Liver (tissue), 3 donors: ENCODE results near the gene CDKN1A.

ENCODE experiments used
- GABPA ChIP-seq, 2 donors: IDR thresholded peaks in 1 of 2; conservative IDR thresholded peaks in 1 of 2; 2 replicates each; pipeline ENCODE4 v1.6.1; 2016; ENCODE audit warnings: antibody characterized with exemption in 2 of 2, mild to moderate bottlenecking in 1 of 2, moderate library complexity in 1 of 2
- HNF4A ChIP-seq, 2 donors: conservative IDR thresholded peaks; 2 replicates each; pipeline ENCODE4 v1.6.1; 2016; ENCODE audit warnings: antibody characterized with exemption in 2 of 2, mild to moderate bottlenecking in 2 of 2
- HNF4G ChIP-seq: IDR thresholded peaks from 2 replicates; pipeline ENCODE4 v1.6.1; 2016; ENCODE audit warnings: antibody characterized with exemption
- RAD21 ChIP-seq, 2 donors: IDR thresholded peaks; 2 replicates each; pipeline ENCODE4 v1.6.1; 2016; ENCODE audit warnings: antibody characterized with exemption in 2 of 2, mild to moderate bottlenecking in 2 of 2
- RXRA ChIP-seq, 2 donors: IDR thresholded peaks; 2 replicates each; pipeline ENCODE4 v1.6.1; 2017 to 2018; ENCODE audit warnings: antibody characterized with exemption in 2 of 2, mild to moderate bottlenecking in 1 of 2
- SP1 ChIP-seq: IDR thresholded peaks from 2 replicates; pipeline ENCODE4 v1.6.1; 2018; ENCODE audit warnings: antibody characterized with exemption, mild to moderate bottlenecking
- TAF1 ChIP-seq: conservative IDR thresholded peaks from 2 replicates; pipeline ENCODE4 v1.6.1; 2016; ENCODE audit warnings: antibody characterized with exemption, mild to moderate bottlenecking
- TF ChIP-seq, protein P1 (sequence below): fragments of 150-350 bp; IDR thresholded peaks from 2 replicates; pipeline ENCODE4 v1.5.1; 2017; ENCODE audit warnings: improper control_type of control experiment, low read depth, low read length; ENCODE audit not compliant: missing input control
- TF ChIP-seq, protein P2 (sequence below): IDR thresholded peaks from 2 replicates; pipeline ENCODE4 v1.6.1; 2016; ENCODE audit warnings: antibody characterized with exemption
- TF ChIP-seq, protein P3 (sequence below): IDR thresholded peaks from 2 replicates; pipeline ENCODE4 v1.6.1; 2016; ENCODE audit warnings: antibody characterized with exemption, mild to moderate bottlenecking
- donor health status: healthy.
- donor health status: healthy.

DNA sequence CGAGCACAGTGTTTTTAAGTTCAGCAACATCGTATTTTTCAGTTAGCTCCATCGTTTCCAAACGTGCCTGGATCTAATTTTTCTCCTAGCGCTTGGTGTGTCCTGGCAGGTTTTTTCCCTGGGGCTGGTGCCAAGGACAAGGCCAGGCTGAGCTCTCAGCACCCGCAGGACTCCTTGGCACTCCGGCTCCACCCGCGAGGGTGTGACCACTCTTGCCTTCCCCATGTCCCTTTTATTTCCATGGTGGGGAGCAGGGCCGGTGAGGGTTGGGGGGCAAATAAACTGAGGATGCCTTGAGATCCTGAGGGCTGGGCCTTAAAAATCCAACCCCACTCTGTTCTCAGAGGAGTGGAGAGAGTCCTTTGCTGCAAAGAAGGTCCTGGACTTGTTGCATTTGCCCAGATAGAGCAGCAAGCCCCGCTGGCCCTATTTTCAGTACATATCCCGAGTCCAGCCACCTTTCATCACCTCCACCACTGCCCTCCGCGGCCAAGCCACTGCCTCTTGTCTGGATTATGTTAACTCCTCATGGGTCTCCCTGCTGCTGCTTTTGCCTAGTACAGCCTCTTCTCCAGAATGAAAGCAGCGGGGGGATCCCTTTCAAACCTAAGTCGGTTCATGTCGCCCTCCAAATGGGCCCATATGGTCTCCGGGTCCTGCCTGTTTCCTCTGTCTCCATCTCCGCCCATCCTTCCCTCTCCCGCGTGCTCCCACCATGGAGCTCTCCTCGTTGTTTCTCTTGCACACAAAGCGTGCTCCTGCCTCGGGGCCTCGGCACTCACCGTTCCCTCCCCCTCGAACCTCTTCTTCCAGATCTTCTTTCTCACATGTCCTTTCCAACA lies 14.6 kb downstream of the CDKN1A start:
- TF ChIP-seq, protein P1, sequence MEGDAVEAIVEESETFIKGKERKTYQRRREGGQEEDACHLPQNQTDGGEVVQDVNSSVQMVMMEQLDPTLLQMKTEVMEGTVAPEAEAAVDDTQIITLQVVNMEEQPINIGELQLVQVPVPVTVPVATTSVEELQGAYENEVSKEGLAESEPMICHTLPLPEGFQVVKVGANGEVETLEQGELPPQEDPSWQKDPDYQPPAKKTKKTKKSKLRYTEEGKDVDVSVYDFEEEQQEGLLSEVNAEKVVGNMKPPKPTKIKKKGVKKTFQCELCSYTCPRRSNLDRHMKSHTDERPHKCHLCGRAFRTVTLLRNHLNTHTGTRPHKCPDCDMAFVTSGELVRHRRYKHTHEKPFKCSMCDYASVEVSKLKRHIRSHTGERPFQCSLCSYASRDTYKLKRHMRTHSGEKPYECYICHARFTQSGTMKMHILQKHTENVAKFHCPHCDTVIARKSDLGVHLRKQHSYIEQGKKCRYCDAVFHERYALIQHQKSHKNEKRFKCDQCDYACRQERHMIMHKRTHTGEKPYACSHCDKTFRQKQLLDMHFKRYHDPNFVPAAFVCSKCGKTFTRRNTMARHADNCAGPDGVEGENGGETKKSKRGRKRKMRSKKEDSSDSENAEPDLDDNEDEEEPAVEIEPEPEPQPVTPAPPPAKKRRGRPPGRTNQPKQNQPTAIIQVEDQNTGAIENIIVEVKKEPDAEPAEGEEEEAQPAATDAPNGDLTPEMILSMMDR = no peak
- TF ChIP-seq, protein P2, sequence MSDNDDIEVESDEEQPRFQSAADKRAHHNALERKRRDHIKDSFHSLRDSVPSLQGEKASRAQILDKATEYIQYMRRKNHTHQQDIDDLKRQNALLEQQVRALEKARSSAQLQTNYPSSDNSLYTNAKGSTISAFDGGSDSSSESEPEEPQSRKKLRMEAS = no peak
- TF ChIP-seq TAF1 (no peak), RXRA (IDR thresholded peaks at IDR 0.05) (no peak), GABPA (IDR thresholded peaks at IDR 0.05 in 1 of 2, conservative IDR thresholded peaks at IDR 0.05 in 1 of 2) (no peak), HNF4A (conservative IDR thresholded peaks at IDR 0.05) (no peak), HNF4G (no peak), SP1 (no peak), RAD21 (IDR thresholded peaks at IDR 0.05) (no peak)
- TF ChIP-seq, protein P3, sequence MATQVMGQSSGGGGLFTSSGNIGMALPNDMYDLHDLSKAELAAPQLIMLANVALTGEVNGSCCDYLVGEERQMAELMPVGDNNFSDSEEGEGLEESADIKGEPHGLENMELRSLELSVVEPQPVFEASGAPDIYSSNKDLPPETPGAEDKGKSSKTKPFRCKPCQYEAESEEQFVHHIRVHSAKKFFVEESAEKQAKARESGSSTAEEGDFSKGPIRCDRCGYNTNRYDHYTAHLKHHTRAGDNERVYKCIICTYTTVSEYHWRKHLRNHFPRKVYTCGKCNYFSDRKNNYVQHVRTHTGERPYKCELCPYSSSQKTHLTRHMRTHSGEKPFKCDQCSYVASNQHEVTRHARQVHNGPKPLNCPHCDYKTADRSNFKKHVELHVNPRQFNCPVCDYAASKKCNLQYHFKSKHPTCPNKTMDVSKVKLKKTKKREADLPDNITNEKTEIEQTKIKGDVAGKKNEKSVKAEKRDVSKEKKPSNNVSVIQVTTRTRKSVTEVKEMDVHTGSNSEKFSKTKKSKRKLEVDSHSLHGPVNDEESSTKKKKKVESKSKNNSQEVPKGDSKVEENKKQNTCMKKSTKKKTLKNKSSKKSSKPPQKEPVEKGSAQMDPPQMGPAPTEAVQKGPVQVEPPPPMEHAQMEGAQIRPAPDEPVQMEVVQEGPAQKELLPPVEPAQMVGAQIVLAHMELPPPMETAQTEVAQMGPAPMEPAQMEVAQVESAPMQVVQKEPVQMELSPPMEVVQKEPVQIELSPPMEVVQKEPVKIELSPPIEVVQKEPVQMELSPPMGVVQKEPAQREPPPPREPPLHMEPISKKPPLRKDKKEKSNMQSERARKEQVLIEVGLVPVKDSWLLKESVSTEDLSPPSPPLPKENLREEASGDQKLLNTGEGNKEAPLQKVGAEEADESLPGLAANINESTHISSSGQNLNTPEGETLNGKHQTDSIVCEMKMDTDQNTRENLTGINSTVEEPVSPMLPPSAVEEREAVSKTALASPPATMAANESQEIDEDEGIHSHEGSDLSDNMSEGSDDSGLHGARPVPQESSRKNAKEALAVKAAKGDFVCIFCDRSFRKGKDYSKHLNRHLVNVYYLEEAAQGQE = no peak
